GM12873 (cell line): Measurements from ENCODE around the gene SOS1.

Experiments
- CTCF ChIP-seq: IDR thresholded peaks from 2 replicates; pipeline ENCODE4 v1.5.1; 2012; ENCODE audit warnings: low read depth, mild to moderate bottlenecking, moderate library complexity, low read length, control low read depth; ENCODE audit not compliant: insufficient read depth; ENCODE audit errors: missing control alignments

Gene SOS1

GRCh38 chr2:38933653-38934052 lies 187.2 kb downstream of the SOS1 start:
- no peak for TF ChIP-seq CTCF

GRCh38 chr2:38932586-38932985 lies 188.3 kb downstream of the SOS1 start:
- TF ChIP-seq CTCF = no peak
